SK-N-SH (cell line): ENCODE data around the gene SLC12A9. TPM values are rescaled to one million over a fixed set of nuclear protein-coding genes. Genes with fewer than 3 reads are reported as not detected.
A peak's percentile ranks its signal among the peaks of the same experiment; 100 is the strongest.

Source experiments
- CTCF ChIA-PET: fragments of 300-600, 350-600 bp; formaldehyde crosslinking; extraction: SDS; loops from one replicate; lab custom pipeline; 2021; lab: Yijun Ruan, JAX
- POLR2A ChIA-PET: fragments of 350-600 bp; sonication (Branson Sonifier 250); formaldehyde crosslinking; extraction: SDS; loops from one replicate; lab custom pipeline; 2020; ENCODE audit warnings: antibody characterized with exemption, inconsistent platforms; lab: Yijun Ruan, JAX
- DNase-seq: peaks from one replicate; pipeline ENCODE4 v3.0.0; 2012
- H2AFZ ChIP-seq: fragments of 200-600 bp; sonication (generic); 2 replicates; pipeline ENCODE4 v1.8.1; 2016; ENCODE audit warnings: antibody characterized with exemption, mild to moderate bottlenecking, low read depth
- H3F3A ChIP-seq: fragments of 200-600 bp; sonication (generic); replicated peaks from 2 replicates; pipeline ENCODE3; 2016; ENCODE audit warnings: antibody characterized with exemption, mild to moderate bottlenecking; ENCODE audit not compliant: insufficient read depth
- H3K27ac ChIP-seq, 2 experiments: fragments of 200-500 bp in 1 of 2; fragments of 200-600 bp in 1 of 2; sonication (Bioruptor generic) in 1 of 2; sonication (generic), shearing (Covaris generic) in 1 of 2; 2 replicates each; pipeline versions ENCODE4 v1.5.1 to v1.6.1; 2014 to 2016; ENCODE audit warnings: low read depth in 2 of 2, inconsistent platforms in 1 of 2, low read length in 1 of 2, mild to moderate bottlenecking in 1 of 2, mixed read lengths in 1 of 2
- H3K27me3 ChIP-seq: fragments of 200-600 bp; sonication (generic), shearing (Covaris generic); 2 replicates; pipeline ENCODE4 v1.6.1; 2016; ENCODE audit warnings: mixed run types; ENCODE audit not compliant: insufficient read depth
- H3K36me3 ChIP-seq, 2 experiments: fragments of 200-500 bp in 1 of 2; fragments of 200-600 bp in 1 of 2; sonication (Bioruptor generic) in 1 of 2; sonication (generic) in 1 of 2; replicated peaks in 1 of 2; 2 replicates each; pipeline versions ENCODE3 to v1.5.1; 2014 to 2016; ENCODE audit warnings: low read length in 1 of 2, mild to moderate bottlenecking in 1 of 2; ENCODE audit not compliant: insufficient read depth in 2 of 2, control insufficient read depth in 1 of 2
- H3K4me1 ChIP-seq, 2 experiments: fragments of 200-500 bp in 1 of 2; fragments of 200-600 bp in 1 of 2; sonication (Bioruptor generic) in 1 of 2; sonication (generic), shearing (Covaris generic) in 1 of 2; 2 replicates each; pipeline versions ENCODE4 v1.5.1 to v1.6.1; 2014 to 2016; ENCODE audit warnings: low read depth in 1 of 2, low read length in 1 of 2, mixed run types in 1 of 2; ENCODE audit not compliant: insufficient read depth in 2 of 2, control insufficient read depth in 1 of 2
- H3K4me2 ChIP-seq: fragments of 200-600 bp; sonication (generic), shearing (Covaris generic); 2 replicates; pipeline ENCODE4 v1.6.1; 2017; ENCODE audit warnings: mixed run types
- H3K4me3 ChIP-seq, 2 experiments: fragments of 200-500 bp in 1 of 2; fragments of 200-600 bp in 1 of 2; sonication (Bioruptor generic) in 1 of 2; sonication (generic), shearing (Covaris generic) in 1 of 2; 2 replicates each; pipeline versions ENCODE4 v1.5.1 to v1.8.1; 2014 to 2016; ENCODE audit warnings: low read depth in 2 of 2, inconsistent platforms in 1 of 2, low read length in 1 of 2, mild to moderate bottlenecking in 1 of 2, mixed read lengths in 1 of 2, moderate library complexity in 1 of 2
- H3K79me2 ChIP-seq: fragments of 200-600 bp; sonication (generic); 2 replicates; pipeline ENCODE4 v1.8.1; 2017; ENCODE audit warnings: mild to moderate bottlenecking; ENCODE audit not compliant: insufficient read depth
- H3K9ac ChIP-seq: fragments of 200-600 bp; sonication (generic); 2 replicates; pipeline ENCODE4 v1.6.1; 2017; ENCODE audit warnings: mixed run types
- H3K9me2 ChIP-seq: fragments of 200-600 bp; sonication (generic); 2 replicates; pipeline ENCODE4 v1.6.1; 2017; ENCODE audit warnings: mixed run types
- H3K9me3 ChIP-seq: fragments of 200-600 bp; sonication (generic); 2 replicates; pipeline ENCODE4 v1.6.1; 2017; ENCODE audit warnings: mixed run types, mild to moderate bottlenecking, moderate library complexity
- H4K20me1 ChIP-seq: fragments of 200-600 bp; sonication (generic); 2 replicates; pipeline ENCODE4 v1.6.1; 2017; ENCODE audit warnings: mild to moderate bottlenecking, mixed run types; ENCODE audit not compliant: insufficient read depth
- EZH2phosphoT487 ChIP-seq: fragments of 200-600 bp; sonication (generic); IDR thresholded peaks from 2 replicates; pipeline ENCODE4 v1.6.1; 2017; ENCODE audit warnings: low read depth, mixed run types, mild to moderate bottlenecking, antibody characterized with exemption, moderate library complexity, borderline replicate concordance
- GABPA ChIP-seq: IDR thresholded peaks from 2 replicates; pipeline ENCODE4 v1.4.0; 2012; ENCODE audit warnings: low read depth, mild to moderate bottlenecking
- GATA2 ChIP-seq: sonication (generic); formaldehyde crosslinking; IDR thresholded peaks from 2 replicates; pipeline ENCODE4 v1.5.0; 2020; ENCODE audit warnings: mild to moderate bottlenecking, missing genetic modification reagents
- JUND ChIP-seq: IDR thresholded peaks from 2 replicates; pipeline ENCODE4 v1.4.0; 2012
- MXI1 ChIP-seq: IDR thresholded peaks from 2 replicates; pipeline ENCODE4 v1.6.1; 2012; ENCODE audit warnings: mild to moderate bottlenecking, low read depth, low read length, improper control_type of control experiment
- NFIC ChIP-seq: IDR thresholded peaks from 2 replicates; pipeline ENCODE4 v1.4.0; 2012; ENCODE audit warnings: borderline replicate concordance
- NRF1 ChIP-seq: IDR thresholded peaks from 2 replicates; pipeline ENCODE4 v1.6.1; 2012; ENCODE audit warnings: low read depth, mild to moderate bottlenecking, low read length
- RCOR1 ChIP-seq: fragments of 150-350 bp; IDR thresholded peaks from 2 replicates; pipeline ENCODE4 v1.6.1; 2017; ENCODE audit warnings: antibody characterized with exemption, low read length
- RFX5 ChIP-seq: IDR thresholded peaks from 2 replicates; pipeline ENCODE4 v1.6.1; 2012; ENCODE audit warnings: mild to moderate bottlenecking, improper control_type of control experiment, low read length
- RXRA ChIP-seq: IDR thresholded peaks from 2 replicates; pipeline ENCODE4 v1.4.0; 2012; ENCODE audit warnings: low read depth, mild to moderate bottlenecking, borderline replicate concordance
- SIN3A ChIP-seq: IDR thresholded peaks from 2 replicates; pipeline ENCODE4 v1.6.1; 2012; ENCODE audit warnings: low read depth, mild to moderate bottlenecking, low read length, moderate library complexity, borderline replicate concordance
- TAF1 ChIP-seq: IDR thresholded peaks from 2 replicates; pipeline ENCODE4 v1.6.1; 2012; ENCODE audit warnings: low read depth, mild to moderate bottlenecking, low read length, moderate library complexity, borderline replicate concordance
- USF2 ChIP-seq: fragments of 150-350 bp; IDR thresholded peaks from 2 replicates; pipeline ENCODE4 v1.6.1; 2017; ENCODE audit warnings: antibody characterized with exemption, low read length, low read depth, borderline replicate concordance
- WGBS: methylation state at CpG from one replicate; pipeline ENCODE4 v1.1.6; 2017; ENCODE audit warnings: low lambda C conversion rate; 5-methylcytosine and 5-hydroxymethylcytosine counted together
- polyA plus RNA-seq, 3 experiments: library from polyadenylated mRNA; depleted of rRNA; stranded (reverse); fragments of >200 nt; gene quantifications; 2 replicates each; pipeline ENCODE4 v1.2.3, GENCODE V29; 2012
- TF ChIP-seq, protein P1 (sequence below): IDR thresholded peaks from 2 replicates; pipeline ENCODE4 v1.4.0; 2012; ENCODE audit warnings: low read depth, borderline replicate concordance
- TF ChIP-seq, protein P2 (sequence below): IDR thresholded peaks from 2 replicates; pipeline ENCODE4; 2012
- TF ChIP-seq, protein P3 (sequence below): IDR thresholded peaks from 2 replicates; pipeline ENCODE4 v1.4.0; 2012; ENCODE audit warnings: low read depth, borderline replicate concordance

Gene SLC12A9
- polyA plus RNA-seq, 1 of the 3 experiments (the other 2 are of a cell fraction): 29.7 TPM

- TF ChIP-seq EZH2phosphoT487 (no peak), GABPA (no peak), NFIC (no peak), USF2 (no peak), JUND (no peak)
These were observed 25.5 kb downstream of the SLC12A9 start (continued) for GRCh38 chr7:100878013-100878412.

DNA sequence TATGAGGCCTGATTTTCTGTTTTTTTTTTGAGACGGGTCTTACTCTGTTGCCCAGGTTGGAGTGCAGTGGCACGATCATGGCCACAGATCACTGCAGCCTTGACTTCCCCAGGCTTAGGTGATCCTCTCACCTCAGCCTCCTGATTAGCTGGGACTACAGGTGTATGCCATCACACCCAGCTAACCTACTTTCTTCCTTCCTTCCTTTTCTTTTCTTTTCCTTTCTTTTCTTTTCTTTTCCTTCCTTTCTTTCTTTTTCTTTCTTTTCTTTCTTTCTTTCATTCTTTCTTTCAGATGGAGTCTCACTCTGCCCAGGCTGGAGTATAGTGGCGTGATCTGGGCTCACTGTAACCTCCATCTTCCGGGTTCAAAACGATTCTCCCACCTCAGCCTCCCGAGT is 26.2 kb downstream of the SLC12A9 start:
- POLR2A ChIA-PET: interaction anchor here (5.8 kb wide), 1 partner anchor 9 kb away, joined by 126 read pairs; the partner anchor contains the start of gene UFSP1
- no peak overlapping the region for H3K4me3 ChIP-seq
- no peak overlapping the region for H3K27ac ChIP-seq
- peaks cover 58% of the 10 kb centered on the region for H4K20me1 ChIP-seq
- CTCF ChIA-PET: interaction anchor here (1.1 to 1.8 kb wide), 3 partner anchors 16 to 949 kb away, joined by 3 to 6 read pairs (median 3); partner anchors contain the start of genes ACHE and GJC3
- peaks cover 80% of the 10 kb centered on the region for H3K79me2 ChIP-seq
- H3K36me3 ChIP-seq: peaks cover 45 to 62% of the 10 kb centered on the region in 2 experiments
- peaks cover 13 to 23% of the 10 kb centered on the region in 2 experiments; a peak in 3 of 4 replicates for H3K4me1 ChIP-seq
- H3K4me2 ChIP-seq: peak overlapping the region; percentile 1; the same call in 1 of the 2 replicates
- no peaks in the 10 kb centered on the region for H3K9me2 ChIP-seq
- 84% methylated on average over 6 of the region's 6 CpGs for WGBS
- TF ChIP-seq, protein P1, sequence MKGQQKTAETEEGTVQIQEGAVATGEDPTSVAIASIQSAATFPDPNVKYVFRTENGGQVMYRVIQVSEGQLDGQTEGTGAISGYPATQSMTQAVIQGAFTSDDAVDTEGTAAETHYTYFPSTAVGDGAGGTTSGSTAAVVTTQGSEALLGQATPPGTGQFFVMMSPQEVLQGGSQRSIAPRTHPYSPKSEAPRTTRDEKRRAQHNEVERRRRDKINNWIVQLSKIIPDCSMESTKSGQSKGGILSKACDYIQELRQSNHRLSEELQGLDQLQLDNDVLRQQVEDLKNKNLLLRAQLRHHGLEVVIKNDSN: no peak
- TF ChIP-seq TAF1: no peak
- TF ChIP-seq RFX5: no peak
- TF ChIP-seq GATA2 (CRISPR knock-in tag): no peak
- no peak for TF ChIP-seq NRF1
- no peak for TF ChIP-seq MXI1
- TF ChIP-seq, all 33 proteins: peak for 0
- H2AFZ ChIP-seq: no peak overlapping the region
- no peaks in the 10 kb centered on the region for H3K27me3 ChIP-seq
- no peak for DNase-seq
- peaks cover 20% of the 10 kb centered on the region for H3F3A ChIP-seq
- H3K9me3 ChIP-seq: no peaks in the 10 kb centered on the region
- H3K9ac ChIP-seq: peak overlapping the region; percentile 18; the same call in 1 of the 2 replicates

GRCh38 chr7:100879685-100880261 is 27.3 kb downstream of the SLC12A9 start:
- Histone ChIP-seq H3K9ac (no peak overlapping the region), H3K4me3 (no peak overlapping the region), H3F3A (peaks cover 19% of the 10 kb centered on the region), H3K9me3 (no peaks in the 10 kb centered on the region), H3K9me2 (no peaks in the 10 kb centered on the region), H3K27me3 (no peaks in the 10 kb centered on the region), H3K27ac (no peak overlapping the region), H2AFZ (no peak overlapping the region), H4K20me1 (peaks cover 59% of the 10 kb centered on the region), H3K36me3 (peaks cover 56 to 72% of the 10 kb centered on the region in 2 experiments), H3K4me2 (no peak overlapping the region), H3K4me1 (peaks cover 8 to 23% of the 10 kb centered on the region in 2 experiments; a peak in 3 of 4 replicates), H3K79me2 (peaks cover 83% of the 10 kb centered on the region)
- TF ChIP-seq USF2 (no peak), SIN3A (no peak), RXRA (no peak), MXI1 (no peak), RCOR1 (no peak)
- TF ChIP-seq, protein P2, sequence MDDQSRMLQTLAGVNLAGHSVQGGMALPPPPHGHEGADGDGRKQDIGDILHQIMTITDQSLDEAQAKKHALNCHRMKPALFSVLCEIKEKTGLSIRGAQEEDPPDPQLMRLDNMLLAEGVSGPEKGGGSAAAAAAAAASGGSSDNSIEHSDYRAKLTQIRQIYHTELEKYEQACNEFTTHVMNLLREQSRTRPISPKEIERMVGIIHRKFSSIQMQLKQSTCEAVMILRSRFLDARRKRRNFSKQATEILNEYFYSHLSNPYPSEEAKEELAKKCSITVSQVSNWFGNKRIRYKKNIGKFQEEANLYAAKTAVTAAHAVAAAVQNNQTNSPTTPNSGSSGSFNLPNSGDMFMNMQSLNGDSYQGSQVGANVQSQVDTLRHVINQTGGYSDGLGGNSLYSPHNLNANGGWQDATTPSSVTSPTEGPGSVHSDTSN: peak; percentile 20; the same call in 1 of the 2 replicates
- TF ChIP-seq, protein P3, sequence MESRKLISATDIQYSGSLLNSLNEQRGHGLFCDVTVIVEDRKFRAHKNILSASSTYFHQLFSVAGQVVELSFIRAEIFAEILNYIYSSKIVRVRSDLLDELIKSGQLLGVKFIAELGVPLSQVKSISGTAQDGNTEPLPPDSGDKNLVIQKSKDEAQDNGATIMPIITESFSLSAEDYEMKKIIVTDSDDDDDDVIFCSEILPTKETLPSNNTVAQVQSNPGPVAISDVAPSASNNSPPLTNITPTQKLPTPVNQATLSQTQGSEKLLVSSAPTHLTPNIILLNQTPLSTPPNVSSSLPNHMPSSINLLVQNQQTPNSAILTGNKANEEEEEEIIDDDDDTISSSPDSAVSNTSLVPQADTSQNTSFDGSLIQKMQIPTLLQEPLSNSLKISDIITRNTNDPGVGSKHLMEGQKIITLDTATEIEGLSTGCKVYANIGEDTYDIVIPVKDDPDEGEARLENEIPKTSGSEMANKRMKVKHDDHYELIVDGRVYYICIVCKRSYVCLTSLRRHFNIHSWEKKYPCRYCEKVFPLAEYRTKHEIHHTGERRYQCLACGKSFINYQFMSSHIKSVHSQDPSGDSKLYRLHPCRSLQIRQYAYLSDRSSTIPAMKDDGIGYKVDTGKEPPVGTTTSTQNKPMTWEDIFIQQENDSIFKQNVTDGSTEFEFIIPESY: no peak
- CTCF ChIA-PET: interaction anchor here (0.9 to 1.3 kb wide), 2 partner anchors 10 to 28 kb away, joined by 3 read pairs; partner anchors contain the start of genes SLC12A9 and UFSP1
- DNase-seq: peak; percentile 33
- POLR2A ChIA-PET: interaction anchor here (1.5 kb wide), 1 partner anchor 10 kb away, joined by 5 read pairs; the partner anchor contains the start of gene UFSP1
- whole genome bisulfite sequencing: 97% methylated on average over 11 of the region's 11 CpGs
